SK-N-SH (cell line): ENCODE measurements around the gene ZNF786. TPM values are rescaled to one million over a fixed set of nuclear protein-coding genes. Genes with fewer than 3 reads are reported as not detected.

Experiments used
- CTCF ChIA-PET: fragments of 300-600, 350-600 bp; formaldehyde crosslinking; extraction: SDS; loops from one replicate; lab custom pipeline; 2021; lab: Yijun Ruan, JAX
- POLR2A ChIA-PET: fragments of 350-600 bp; sonication (Branson Sonifier 250); formaldehyde crosslinking; extraction: SDS; loops from one replicate; lab custom pipeline; 2020; ENCODE audit warnings: antibody characterized with exemption, inconsistent platforms; lab: Yijun Ruan, JAX
- DNase-seq: peaks from one replicate; pipeline ENCODE4 v3.0.0; 2012
- H2AFZ ChIP-seq: fragments of 200-600 bp; sonication (generic); 2 replicates; pipeline ENCODE4 v1.8.1; 2016; ENCODE audit warnings: antibody characterized with exemption, mild to moderate bottlenecking, low read depth
- H3F3A ChIP-seq: fragments of 200-600 bp; sonication (generic); replicated peaks from 2 replicates; pipeline ENCODE3; 2016; ENCODE audit warnings: antibody characterized with exemption, mild to moderate bottlenecking; ENCODE audit not compliant: insufficient read depth
- H3K27ac ChIP-seq, 2 experiments: fragments of 200-500 bp in 1 of 2; fragments of 200-600 bp in 1 of 2; sonication (Bioruptor generic) in 1 of 2; sonication (generic), shearing (Covaris generic) in 1 of 2; 2 replicates each; pipeline versions ENCODE4 v1.5.1 to v1.6.1; 2014 to 2016; ENCODE audit warnings: low read depth in 2 of 2, inconsistent platforms in 1 of 2, low read length in 1 of 2, mild to moderate bottlenecking in 1 of 2, mixed read lengths in 1 of 2
- H3K27me3 ChIP-seq: fragments of 200-600 bp; sonication (generic), shearing (Covaris generic); 2 replicates; pipeline ENCODE4 v1.6.1; 2016; ENCODE audit warnings: mixed run types; ENCODE audit not compliant: insufficient read depth
- H3K36me3 ChIP-seq, 2 experiments: fragments of 200-500 bp in 1 of 2; fragments of 200-600 bp in 1 of 2; sonication (Bioruptor generic) in 1 of 2; sonication (generic) in 1 of 2; replicated peaks in 1 of 2; 2 replicates each; pipeline versions ENCODE3 to v1.5.1; 2014 to 2016; ENCODE audit warnings: low read length in 1 of 2, mild to moderate bottlenecking in 1 of 2; ENCODE audit not compliant: insufficient read depth in 2 of 2, control insufficient read depth in 1 of 2
- H3K4me1 ChIP-seq, 2 experiments: fragments of 200-500 bp in 1 of 2; fragments of 200-600 bp in 1 of 2; sonication (Bioruptor generic) in 1 of 2; sonication (generic), shearing (Covaris generic) in 1 of 2; 2 replicates each; pipeline versions ENCODE4 v1.5.1 to v1.6.1; 2014 to 2016; ENCODE audit warnings: low read depth in 1 of 2, low read length in 1 of 2, mixed run types in 1 of 2; ENCODE audit not compliant: insufficient read depth in 2 of 2, control insufficient read depth in 1 of 2
- H3K4me2 ChIP-seq: fragments of 200-600 bp; sonication (generic), shearing (Covaris generic); 2 replicates; pipeline ENCODE4 v1.6.1; 2017; ENCODE audit warnings: mixed run types
- H3K4me3 ChIP-seq, 2 experiments: fragments of 200-500 bp in 1 of 2; fragments of 200-600 bp in 1 of 2; sonication (Bioruptor generic) in 1 of 2; sonication (generic), shearing (Covaris generic) in 1 of 2; 2 replicates each; pipeline versions ENCODE4 v1.5.1 to v1.8.1; 2014 to 2016; ENCODE audit warnings: low read depth in 2 of 2, inconsistent platforms in 1 of 2, low read length in 1 of 2, mild to moderate bottlenecking in 1 of 2, mixed read lengths in 1 of 2, moderate library complexity in 1 of 2
- H3K79me2 ChIP-seq: fragments of 200-600 bp; sonication (generic); 2 replicates; pipeline ENCODE4 v1.8.1; 2017; ENCODE audit warnings: mild to moderate bottlenecking; ENCODE audit not compliant: insufficient read depth
- H3K9ac ChIP-seq: fragments of 200-600 bp; sonication (generic); 2 replicates; pipeline ENCODE4 v1.6.1; 2017; ENCODE audit warnings: mixed run types
- H3K9me2 ChIP-seq: fragments of 200-600 bp; sonication (generic); 2 replicates; pipeline ENCODE4 v1.6.1; 2017; ENCODE audit warnings: mixed run types
- H3K9me3 ChIP-seq: fragments of 200-600 bp; sonication (generic); 2 replicates; pipeline ENCODE4 v1.6.1; 2017; ENCODE audit warnings: mixed run types, mild to moderate bottlenecking, moderate library complexity
- H4K20me1 ChIP-seq: fragments of 200-600 bp; sonication (generic); 2 replicates; pipeline ENCODE4 v1.6.1; 2017; ENCODE audit warnings: mild to moderate bottlenecking, mixed run types; ENCODE audit not compliant: insufficient read depth
- GATA2 ChIP-seq: sonication (generic); formaldehyde crosslinking; IDR thresholded peaks from 2 replicates; pipeline ENCODE4 v1.5.0; 2020; ENCODE audit warnings: mild to moderate bottlenecking, missing genetic modification reagents
- JUND ChIP-seq: IDR thresholded peaks from 2 replicates; pipeline ENCODE4 v1.4.0; 2012
- MXI1 ChIP-seq: IDR thresholded peaks from 2 replicates; pipeline ENCODE4 v1.6.1; 2012; ENCODE audit warnings: mild to moderate bottlenecking, low read depth, low read length, improper control_type of control experiment
- NFIC ChIP-seq: IDR thresholded peaks from 2 replicates; pipeline ENCODE4 v1.4.0; 2012; ENCODE audit warnings: borderline replicate concordance
- NRF1 ChIP-seq: IDR thresholded peaks from 2 replicates; pipeline ENCODE4 v1.6.1; 2012; ENCODE audit warnings: low read depth, mild to moderate bottlenecking, low read length
- REST ChIP-seq: IDR thresholded peaks from 2 replicates; pipeline ENCODE4 v1.6.1; 2012; ENCODE audit warnings: mild to moderate bottlenecking, low read depth, low read length, moderate library complexity
- RXRA ChIP-seq: IDR thresholded peaks from 2 replicates; pipeline ENCODE4 v1.4.0; 2012; ENCODE audit warnings: low read depth, mild to moderate bottlenecking, borderline replicate concordance
- SIN3A ChIP-seq: IDR thresholded peaks from 2 replicates; pipeline ENCODE4 v1.6.1; 2012; ENCODE audit warnings: low read depth, mild to moderate bottlenecking, low read length, moderate library complexity, borderline replicate concordance
- SMC3 ChIP-seq: IDR thresholded peaks from 2 replicates; pipeline ENCODE4 v1.6.1; 2012; ENCODE audit warnings: low read depth, low read length, improper control_type of control experiment
- TAF1 ChIP-seq: IDR thresholded peaks from 2 replicates; pipeline ENCODE4 v1.6.1; 2012; ENCODE audit warnings: low read depth, mild to moderate bottlenecking, low read length, moderate library complexity, borderline replicate concordance
- TCF12 ChIP-seq: IDR thresholded peaks from 2 replicates; pipeline ENCODE4 v1.4.0; 2012
- TEAD4 ChIP-seq: IDR thresholded peaks from 2 replicates; pipeline ENCODE4 v1.4.0; 2012; ENCODE audit warnings: mild to moderate bottlenecking, borderline replicate concordance; ENCODE audit not compliant: insufficient read depth
- USF2 ChIP-seq: fragments of 150-350 bp; IDR thresholded peaks from 2 replicates; pipeline ENCODE4 v1.6.1; 2017; ENCODE audit warnings: antibody characterized with exemption, low read length, low read depth, borderline replicate concordance
- YY1 ChIP-seq: IDR thresholded peaks from 2 replicates; pipeline ENCODE4 v1.4.0; 2012; ENCODE audit warnings: low read depth, mild to moderate bottlenecking
- ZBTB33 ChIP-seq: IDR thresholded peaks from 2 replicates; pipeline ENCODE4 v1.4.0; 2012; ENCODE audit warnings: low read depth, borderline replicate concordance
- WGBS: methylation state at CpG from one replicate; pipeline ENCODE4 v1.1.6; 2017; ENCODE audit warnings: low lambda C conversion rate; 5-methylcytosine and 5-hydroxymethylcytosine counted together
- polyA plus RNA-seq, 3 experiments: library from polyadenylated mRNA; depleted of rRNA; stranded (reverse); fragments of >200 nt; gene quantifications; 2 replicates each; pipeline ENCODE4 v1.2.3, GENCODE V29; 2012
- TF ChIP-seq, protein P1 (sequence below): fragments of 150-350 bp; IDR thresholded peaks from 2 replicates; pipeline ENCODE4 v1.6.1; 2016; ENCODE audit warnings: mild to moderate bottlenecking, low read depth, low read length
- TF ChIP-seq, protein P2 (sequence below): IDR thresholded peaks from 2 replicates; pipeline ENCODE4 v1.4.0; 2012; ENCODE audit warnings: low read depth, borderline replicate concordance

Gene ZNF786
- polyA plus RNA-seq, 1 of the 3 experiments (the other 2 are of a cell fraction) = 5.0 TPM

DNA sequence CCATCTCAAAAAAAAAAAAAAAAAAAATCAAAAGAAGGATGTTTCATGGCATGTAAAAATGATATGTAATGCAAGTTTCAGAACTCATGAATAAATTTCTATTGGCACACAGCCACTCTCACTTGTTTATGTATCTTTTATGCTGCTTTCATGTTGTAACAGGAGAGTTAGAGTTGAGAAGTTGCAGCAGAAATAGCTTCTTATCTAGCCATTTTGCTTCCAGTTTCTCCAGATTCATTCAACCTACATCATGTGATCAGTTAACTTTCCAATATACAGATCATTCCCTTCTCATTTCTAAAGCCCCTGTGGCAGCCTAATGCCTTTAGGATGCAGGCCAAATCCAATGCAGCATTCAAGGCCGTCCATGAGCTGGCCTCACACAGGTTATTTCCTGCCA is 30.4 kb downstream of the ZNF786 start:
- Histone ChIP-seq H3K27ac (no peak overlapping the region), H3K4me2 (no peak overlapping the region), H3K9me2 (no peaks in the 10 kb centered on the region), H3K36me3 (no peaks in the 10 kb centered on the region), H3K4me3 (no peak overlapping the region), H3K79me2 (no peaks in the 10 kb centered on the region), H3K4me1 (no peaks in the 10 kb centered on the region), H2AFZ (no peak overlapping the region), H3K9me3 (no peaks in the 10 kb centered on the region), H3F3A (peaks cover 21% of the 10 kb centered on the region)
- POLR2A ChIA-PET = interaction anchor here (1.1 kb wide), 1 partner anchor 31 kb away, joined by 3 read pairs; no protein-coding TSS in a partner anchor
- CTCF ChIA-PET = interaction anchor here (0.6 to 0.9 kb wide), 2 partner anchors 13 to 66 kb away, joined by 3 to 4 read pairs; partner anchors contain the start of gene ZNF425
- WGBS = 94% methylated on average over 1 of the region's 1 CpG
- no peak for DNase-seq
- TF ChIP-seq REST (no peak), NFIC (no peak), NRF1 (no peak), USF2 (no peak), SMC3 (no peak), YY1 (no peak), TAF1 (no peak), ZBTB33 (no peak), JUND (no peak), RXRA (no peak), GATA2 (CRISPR knock-in tag) (no peak), MXI1 (no peak), TCF12 (no peak), SIN3A (no peak), TEAD4 (no peak)
- TF ChIP-seq, protein P1, sequence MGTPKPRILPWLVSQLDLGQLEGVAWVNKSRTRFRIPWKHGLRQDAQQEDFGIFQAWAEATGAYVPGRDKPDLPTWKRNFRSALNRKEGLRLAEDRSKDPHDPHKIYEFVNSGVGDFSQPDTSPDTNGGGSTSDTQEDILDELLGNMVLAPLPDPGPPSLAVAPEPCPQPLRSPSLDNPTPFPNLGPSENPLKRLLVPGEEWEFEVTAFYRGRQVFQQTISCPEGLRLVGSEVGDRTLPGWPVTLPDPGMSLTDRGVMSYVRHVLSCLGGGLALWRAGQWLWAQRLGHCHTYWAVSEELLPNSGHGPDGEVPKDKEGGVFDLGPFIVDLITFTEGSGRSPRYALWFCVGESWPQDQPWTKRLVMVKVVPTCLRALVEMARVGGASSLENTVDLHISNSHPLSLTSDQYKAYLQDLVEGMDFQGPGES = no peak
- TF ChIP-seq, protein P2, sequence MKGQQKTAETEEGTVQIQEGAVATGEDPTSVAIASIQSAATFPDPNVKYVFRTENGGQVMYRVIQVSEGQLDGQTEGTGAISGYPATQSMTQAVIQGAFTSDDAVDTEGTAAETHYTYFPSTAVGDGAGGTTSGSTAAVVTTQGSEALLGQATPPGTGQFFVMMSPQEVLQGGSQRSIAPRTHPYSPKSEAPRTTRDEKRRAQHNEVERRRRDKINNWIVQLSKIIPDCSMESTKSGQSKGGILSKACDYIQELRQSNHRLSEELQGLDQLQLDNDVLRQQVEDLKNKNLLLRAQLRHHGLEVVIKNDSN = no peak
- TF ChIP-seq, all 33 proteins: peak for 0
- no peak overlapping the region for H3K9ac ChIP-seq
- H3K27me3 ChIP-seq = no peaks in the 10 kb centered on the region
- H4K20me1 ChIP-seq = no peaks in the 10 kb centered on the region
